COR-L47 (cell line): ENCODE results near the gene SRCIN1.

Experiments
- DNase-seq: peaks from one replicate; lab custom pipeline; 2025; lab: John Stamatoyannopoulos, UW

The SRCIN1 gene

GRCh38 chr17:38561416-38562214, 44.1 kb downstream of the SRCIN1 start:
- no peak for DNase-seq

GRCh38 chr17:38560503-38561318, 45.0 kb downstream of the SRCIN1 start:
- no peak for DNase-seq

- DNase-seq = no peak
Measured at GRCh38 chr17:38559880-38560230, 45.9 kb downstream of the SRCIN1 start.

- peak; percentile 97 for DNase-seq
Measured at GRCh38 chr17:38559051-38559879, 46.5 kb downstream of the SRCIN1 start.

- no peak for DNase-seq
Measured at GRCh38 chr17:38558728-38559050, 47.1 kb downstream of the SRCIN1 start.

GRCh38 chr17:38557836-38558727, 47.7 kb downstream of the SRCIN1 start:
- DNase-seq = peak; percentile 95

GRCh38 chr17:38557396-38557795, 48.4 kb downstream of the SRCIN1 start:
- no peak for DNase-seq

GRCh38 chr17:38556239-38556638, 49.5 kb downstream of the SRCIN1 start:
- no peak for DNase-seq

- DNase-seq = peak; percentile 83
Measured at GRCh38 chr17:38554430-38555350, 51.1 kb downstream of the SRCIN1 start.

GRCh38 chr17:38552343-38552742, 53.4 kb downstream of the SRCIN1 start:
- no peak for DNase-seq

GRCh38 chr17:38551121-38551520, 54.6 kb downstream of the SRCIN1 start:
- no peak for DNase-seq

GRCh38 chr17:38550661-38551060, 55.1 kb downstream of the SRCIN1 start:
- no peak for DNase-seq

GRCh38 chr17:38549285-38549684, 56.5 kb downstream of the SRCIN1 start:
- no peak for DNase-seq

GRCh38 chr17:38547444-38547843, 58.3 kb downstream of the SRCIN1 start:
- DNase-seq = no peak

GRCh38 chr17:38546396-38546795, 59.4 kb downstream of the SRCIN1 start:
- DNase-seq = no peak

- no peak for DNase-seq
Measured at GRCh38 chr17:38545531-38546225, 60.1 kb downstream of the SRCIN1 start.

GRCh38 chr17:38544839-38545209, 60.9 kb downstream of the SRCIN1 start:
- no peak for DNase-seq

GRCh38 chr17:38544175-38544838, 61.4 kb downstream of the SRCIN1 start:
- DNase-seq = no peak
